Fibroblast of skin of abdomen (primary cell): ENCODE results near the gene SUMO3.

ENCODE experiments used
- DNase-seq: peaks from one replicate; pipeline ENCODE4 v3.0.0-alpha.2; 2013

The SUMO3 gene

GRCh38 chr21:44828362-44829056, 10.6 kb upstream of the SUMO3 start:
- DNase-seq = no peak

- no peak for DNase-seq
Measured at GRCh38 chr21:44823179-44823660, 5.4 kb upstream of the SUMO3 start.

GRCh38 chr21:44822484-44823178, 4.8 kb upstream of the SUMO3 start:
- DNase-seq = no peak

GRCh38 chr21:44820851-44821250, 3.0 kb upstream of the SUMO3 start:
- peak; percentile 54 for DNase-seq

GRCh38 chr21:44819283-44820243, 1.7 kb upstream of the SUMO3 start:
- DNase-seq = no peak

- DNase-seq = no peak
Measured at GRCh38 chr21:44818640-44819011, 764 bp upstream of the SUMO3 start.

- DNase-seq = peak; percentile 86
Measured at GRCh38 chr21:44817506-44817880, 369 bp downstream of the SUMO3 start.

- no peak for DNase-seq
Measured at GRCh38 chr21:44816761-44817505, 929 bp downstream of the SUMO3 start.

GRCh38 chr21:44815852-44816628, 1.8 kb downstream of the SUMO3 start:
- no peak for DNase-seq

GRCh38 chr21:44815225-44815624, 2.6 kb downstream of the SUMO3 start:
- DNase-seq = no peak

GRCh38 chr21:44814498-44815023, 3.3 kb downstream of the SUMO3 start:
- no peak for DNase-seq

- DNase-seq = no peak
Measured at GRCh38 chr21:44813727-44814126, 4.1 kb downstream of the SUMO3 start.

- DNase-seq = no peak
Measured at GRCh38 chr21:44813149-44813548, 4.7 kb downstream of the SUMO3 start.

GRCh38 chr21:44812640-44813039, 5.2 kb downstream of the SUMO3 start:
- DNase-seq = no peak

GRCh38 chr21:44810779-44811178, 7.1 kb downstream of the SUMO3 start:
- DNase-seq = no peak

- DNase-seq = no peak
Measured at GRCh38 chr21:44805859-44806258, 12.0 kb downstream of the SUMO3 start.

GRCh38 chr21:44805226-44805625, 12.6 kb downstream of the SUMO3 start:
- DNase-seq = no peak

- no peak for DNase-seq
Measured at GRCh38 chr21:44804762-44805161, 13.1 kb downstream of the SUMO3 start.

- no peak for DNase-seq
Measured at GRCh38 chr21:44803651-44804050, 14.2 kb downstream of the SUMO3 start.

GRCh38 chr21:44802396-44803153, 15.3 kb downstream of the SUMO3 start:
- no peak for DNase-seq
